GM12878 (cell line): ENCODE results near the gene DAPK2. TPM values are rescaled to one million over a fixed set of nuclear protein-coding genes. Genes with fewer than 3 reads are reported as not detected.
A peak's percentile ranks its signal among the peaks of the same experiment; 100 is the strongest.

Experiments used
- CBX5 ChIP-seq: sonication (generic); IDR thresholded peaks from 2 replicates; pipeline ENCODE4 v1.6.1; 2016; ENCODE audit warnings: low read depth, moderate library complexity, mild to moderate bottlenecking, inconsistent platforms
- CHD2 ChIP-seq: IDR thresholded peaks from 2 replicates; pipeline ENCODE4 v1.6.1; 2011; ENCODE audit warnings: low read depth, low read length, improper control_type of control experiment, borderline replicate concordance
- E2F4 ChIP-seq: IDR thresholded peaks from 2 replicates; pipeline ENCODE4 v1.6.1; 2012; ENCODE audit warnings: low read depth, low read length, improper control_type of control experiment
- EP300 ChIP-seq, 2 experiments: fragments of 150-350 bp in 1 of 2; IDR thresholded peaks; 2 replicates each; pipeline ENCODE4 v1.6.1; 2011 to 2012; ENCODE audit warnings: low read depth in 2 of 2, low read length in 2 of 2, borderline replicate concordance in 1 of 2, improper control_type of control experiment in 1 of 2, inconsistent platforms in 1 of 2; ENCODE audit not compliant: control insufficient read depth in 1 of 2
- GABPA ChIP-seq: IDR thresholded peaks from 2 replicates; pipeline ENCODE4 v1.6.1; 2014; ENCODE audit warnings: antibody characterized with exemption, low read depth, mild to moderate bottlenecking, inconsistent platforms
- MTA3 ChIP-seq: IDR thresholded peaks from 2 replicates; pipeline ENCODE4 v1.6.1; 2012; ENCODE audit warnings: low read length, inconsistent platforms, borderline replicate concordance
- NFXL1 ChIP-seq: fragments of 450-650 bp; IDR thresholded peaks from 2 replicates; pipeline ENCODE4 v1.6.1; 2017; ENCODE audit warnings: antibody characterized with exemption, mild to moderate bottlenecking, borderline replicate concordance
- PAX8 ChIP-seq: fragments of 450-650 bp; IDR thresholded peaks from 2 replicates; pipeline ENCODE4 v1.6.1; 2017; ENCODE audit warnings: mild to moderate bottlenecking, moderate library complexity
- RAD21 ChIP-seq: IDR thresholded peaks from 2 replicates; pipeline ENCODE4 v1.6.1; 2011; ENCODE audit warnings: mild to moderate bottlenecking, low read depth, low read length, moderate library complexity; ENCODE audit not compliant: insufficient read depth
- STAT1 ChIP-seq: fragments of 450-650 bp; conservative IDR thresholded peaks from 2 replicates; pipeline ENCODE4 v1.6.1; 2014; ENCODE audit warnings: antibody characterized with exemption, mild to moderate bottlenecking
- YBX1 ChIP-seq: fragments of 450-650 bp; IDR thresholded peaks from 2 replicates; pipeline ENCODE4 v1.6.1; 2016; ENCODE audit warnings: antibody characterized with exemption
- YY1 ChIP-seq: IDR thresholded peaks from 2 replicates; pipeline ENCODE4 v1.6.1; 2011; ENCODE audit warnings: low read depth, mild to moderate bottlenecking, low read length
- polyA plus RNA-seq, 11 experiments: library from polyadenylated mRNA; depleted of rRNA in 4 of 11; unstranded in 6 of 11; stranded (reverse) in 5 of 11; fragments of >200 nt; fragmentation: Nextera tagmentation in 4 of 11; fragmentation: Illumina TruSeq in 1 of 11; extraction: Ambion mirVana in 4 of 11; extraction: Trizol in 1 of 11; gene quantifications; 1 replicate in 1 of 11; 2 replicates in 10 of 11; pipeline versions ENCODE4 v1.2.1 to v1.2.3, GENCODE V29; 2011 to 2016; ENCODE audit warnings: inconsistent platforms in 2 of 11, missing spikeins in 2 of 11, low read depth in 1 of 11
- total RNA-seq, 4 experiments: library from RNA; depleted of rRNA in 3 of 4; stranded (reverse); fragments of >200 nt in 3 of 4; fragmentation: Illumina TruSeq in 1 of 4; extraction: Trizol in 1 of 4; gene quantifications; 2 replicates each; pipeline versions ENCODE4 v1.2.1 to v1.2.3, GENCODE V29; 2013 to 2021
- TF ChIP-seq, protein P1 (sequence below): fragments of 450-650 bp; IDR thresholded peaks from 2 replicates; pipeline ENCODE4 v1.6.1; 2017; ENCODE audit warnings: antibody characterized with exemption, mild to moderate bottlenecking, moderate library complexity
- TF ChIP-seq, protein P2 (sequence below): IDR thresholded peaks from 2 replicates; pipeline ENCODE4 v1.6.1; 2012; ENCODE audit warnings: low read depth, low read length, improper control_type of control experiment
- TF ChIP-seq, protein P3 (sequence below): IDR thresholded peaks from 2 replicates; pipeline ENCODE4 v1.6.1; 2011; ENCODE audit warnings: borderline replicate concordance, low read depth, mild to moderate bottlenecking, moderate library complexity, mixed read lengths, low read length; ENCODE audit not compliant: insufficient read depth; ENCODE audit errors: extremely low read length
- TF ChIP-seq, protein P4 (sequence below): fragments of 450-650 bp; IDR thresholded peaks from 2 replicates; pipeline ENCODE4 v1.6.1; 2017; ENCODE audit warnings: mild to moderate bottlenecking, moderate library complexity

The DAPK2 gene
- total and polyA plus RNA-seq, 10 of the 15 experiments (the other 5 are each of a cell fraction or from before 2014, with no cell fraction given): 0.69 to 8.4 (median 4.1) TPM

- TF ChIP-seq YY1 (peak; percentile 16; the same call in 1 of the 2 replicates), E2F4 (no peak), STAT1 (no peak; the same call in 1 of the 2 replicates), RAD21 (no peak), CBX5 (0 out of 2 replicates have a peak, but pooled peaks have one; percentile 64), MTA3 (peak; percentile 83; the same call in 1 of the 2 replicates), YBX1 (no peak), PAX8 (no peak), EP300 (IDR thresholded peaks at IDR 0.05; ENCODE audit: borderline replicate concordance in 1 of 2, control insufficient read depth in 1 of 2, low read depth in 2 of 2, low read length in 2 of 2) (peak; percentile 93 to 95), CHD2 (0 out of 2 replicates have a peak, but pooled peaks have one; percentile 50), GABPA (0 out of 2 replicates have a peak, but pooled peaks have one; percentile 20), NFXL1 (no peak)
- TF ChIP-seq, protein P1, sequence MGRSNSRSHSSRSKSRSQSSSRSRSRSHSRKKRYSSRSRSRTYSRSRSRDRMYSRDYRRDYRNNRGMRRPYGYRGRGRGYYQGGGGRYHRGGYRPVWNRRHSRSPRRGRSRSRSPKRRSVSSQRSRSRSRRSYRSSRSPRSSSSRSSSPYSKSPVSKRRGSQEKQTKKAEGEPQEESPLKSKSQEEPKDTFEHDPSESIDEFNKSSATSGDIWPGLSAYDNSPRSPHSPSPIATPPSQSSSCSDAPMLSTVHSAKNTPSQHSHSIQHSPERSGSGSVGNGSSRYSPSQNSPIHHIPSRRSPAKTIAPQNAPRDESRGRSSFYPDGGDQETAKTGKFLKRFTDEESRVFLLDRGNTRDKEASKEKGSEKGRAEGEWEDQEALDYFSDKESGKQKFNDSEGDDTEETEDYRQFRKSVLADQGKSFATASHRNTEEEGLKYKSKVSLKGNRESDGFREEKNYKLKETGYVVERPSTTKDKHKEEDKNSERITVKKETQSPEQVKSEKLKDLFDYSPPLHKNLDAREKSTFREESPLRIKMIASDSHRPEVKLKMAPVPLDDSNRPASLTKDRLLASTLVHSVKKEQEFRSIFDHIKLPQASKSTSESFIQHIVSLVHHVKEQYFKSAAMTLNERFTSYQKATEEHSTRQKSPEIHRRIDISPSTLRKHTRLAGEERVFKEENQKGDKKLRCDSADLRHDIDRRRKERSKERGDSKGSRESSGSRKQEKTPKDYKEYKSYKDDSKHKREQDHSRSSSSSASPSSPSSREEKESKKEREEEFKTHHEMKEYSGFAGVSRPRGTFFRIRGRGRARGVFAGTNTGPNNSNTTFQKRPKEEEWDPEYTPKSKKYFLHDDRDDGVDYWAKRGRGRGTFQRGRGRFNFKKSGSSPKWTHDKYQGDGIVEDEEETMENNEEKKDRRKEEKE: no peak
- TF ChIP-seq, protein P2, sequence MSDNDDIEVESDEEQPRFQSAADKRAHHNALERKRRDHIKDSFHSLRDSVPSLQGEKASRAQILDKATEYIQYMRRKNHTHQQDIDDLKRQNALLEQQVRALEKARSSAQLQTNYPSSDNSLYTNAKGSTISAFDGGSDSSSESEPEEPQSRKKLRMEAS: no peak
- TF ChIP-seq, protein P3, sequence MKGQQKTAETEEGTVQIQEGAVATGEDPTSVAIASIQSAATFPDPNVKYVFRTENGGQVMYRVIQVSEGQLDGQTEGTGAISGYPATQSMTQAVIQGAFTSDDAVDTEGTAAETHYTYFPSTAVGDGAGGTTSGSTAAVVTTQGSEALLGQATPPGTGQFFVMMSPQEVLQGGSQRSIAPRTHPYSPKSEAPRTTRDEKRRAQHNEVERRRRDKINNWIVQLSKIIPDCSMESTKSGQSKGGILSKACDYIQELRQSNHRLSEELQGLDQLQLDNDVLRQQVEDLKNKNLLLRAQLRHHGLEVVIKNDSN: no peak
- TF ChIP-seq, protein P4, sequence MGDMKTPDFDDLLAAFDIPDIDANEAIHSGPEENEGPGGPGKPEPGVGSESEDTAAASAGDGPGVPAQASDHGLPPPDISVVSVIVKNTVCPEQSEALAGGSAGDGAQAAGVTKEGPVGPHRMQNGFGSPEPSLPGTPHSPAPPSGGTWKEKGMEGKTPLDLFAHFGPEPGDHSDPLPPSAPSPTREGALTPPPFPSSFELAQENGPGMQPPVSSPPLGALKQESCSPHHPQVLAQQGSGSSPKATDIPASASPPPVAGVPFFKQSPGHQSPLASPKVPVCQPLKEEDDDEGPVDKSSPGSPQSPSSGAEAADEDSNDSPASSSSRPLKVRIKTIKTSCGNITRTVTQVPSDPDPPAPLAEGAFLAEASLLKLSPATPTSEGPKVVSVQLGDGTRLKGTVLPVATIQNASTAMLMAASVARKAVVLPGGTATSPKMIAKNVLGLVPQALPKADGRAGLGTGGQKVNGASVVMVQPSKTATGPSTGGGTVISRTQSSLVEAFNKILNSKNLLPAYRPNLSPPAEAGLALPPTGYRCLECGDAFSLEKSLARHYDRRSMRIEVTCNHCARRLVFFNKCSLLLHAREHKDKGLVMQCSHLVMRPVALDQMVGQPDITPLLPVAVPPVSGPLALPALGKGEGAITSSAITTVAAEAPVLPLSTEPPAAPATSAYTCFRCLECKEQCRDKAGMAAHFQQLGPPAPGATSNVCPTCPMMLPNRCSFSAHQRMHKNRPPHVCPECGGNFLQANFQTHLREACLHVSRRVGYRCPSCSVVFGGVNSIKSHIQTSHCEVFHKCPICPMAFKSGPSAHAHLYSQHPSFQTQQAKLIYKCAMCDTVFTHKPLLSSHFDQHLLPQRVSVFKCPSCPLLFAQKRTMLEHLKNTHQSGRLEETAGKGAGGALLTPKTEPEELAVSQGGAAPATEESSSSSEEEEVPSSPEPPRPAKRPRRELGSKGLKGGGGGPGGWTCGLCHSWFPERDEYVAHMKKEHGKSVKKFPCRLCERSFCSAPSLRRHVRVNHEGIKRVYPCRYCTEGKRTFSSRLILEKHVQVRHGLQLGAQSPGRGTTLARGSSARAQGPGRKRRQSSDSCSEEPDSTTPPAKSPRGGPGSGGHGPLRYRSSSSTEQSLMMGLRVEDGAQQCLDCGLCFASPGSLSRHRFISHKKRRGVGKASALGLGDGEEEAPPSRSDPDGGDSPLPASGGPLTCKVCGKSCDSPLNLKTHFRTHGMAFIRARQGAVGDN: peak; percentile 83
These were observed 149.8 kb downstream of the DAPK2 start (continued) for GRCh38 chr15:63896336-63897115.
